Esophagus squamous epithelium (tissue), 4 donors: ENCODE data around the gene WDCP.

Source experiments
- POLR2A ChIP-seq, 4 donors: fragments of 450-650 bp; IDR thresholded peaks; one replicate each; pipeline ENCODE4 v1.6.1; 2017; ENCODE audit warnings: antibody characterized with exemption in 4 of 4, mild to moderate bottlenecking in 4 of 4, moderate library complexity in 3 of 4
- TF ChIP-seq, protein P1 (sequence below), 6 experiments: fragments of 450-650 bp in 4 of 6; fragments of 200-600 bp in 2 of 6; sonication (generic) in 2 of 6; IDR thresholded peaks; one replicate each; pipeline ENCODE4 v1.5.1; 2016 to 2019; ENCODE audit warnings: antibody characterized with exemption in 6 of 6, mild to moderate bottlenecking in 4 of 6, moderate library complexity in 4 of 6

DNA sequence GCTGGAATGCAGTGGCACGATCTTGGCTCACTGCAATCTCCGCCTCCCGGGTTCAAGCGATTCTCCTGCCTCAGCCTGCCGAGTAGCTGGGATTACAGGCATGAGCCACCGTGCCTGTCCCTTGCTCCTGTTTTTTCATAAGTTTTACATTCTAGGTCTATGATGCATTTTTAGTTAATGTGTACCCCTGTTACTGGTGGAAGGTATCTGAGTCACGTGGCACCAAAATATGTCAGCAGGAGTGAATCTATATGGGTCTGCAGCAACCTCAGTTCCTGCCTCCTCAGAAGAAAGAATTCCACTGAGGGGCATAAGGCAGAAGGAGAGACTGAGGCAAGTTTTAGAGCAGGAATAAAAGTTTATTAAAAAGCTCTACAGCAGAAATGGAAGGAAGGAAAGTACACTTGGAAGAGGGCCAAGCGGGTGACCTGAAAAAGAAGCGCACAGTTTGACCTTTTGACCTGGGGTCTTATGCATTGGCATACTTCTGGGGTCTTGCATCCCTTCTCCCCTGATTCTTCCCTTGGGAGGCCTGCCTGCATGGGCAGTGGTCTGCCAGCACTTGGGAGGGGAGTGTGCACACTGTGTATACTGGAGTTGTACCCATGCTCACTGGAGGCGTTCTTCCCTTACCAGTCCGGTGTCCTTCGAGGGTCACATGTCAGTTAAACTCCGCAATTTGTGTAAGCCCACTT, 38.4 kb downstream of the WDCP start:
- TF ChIP-seq, protein P1, sequence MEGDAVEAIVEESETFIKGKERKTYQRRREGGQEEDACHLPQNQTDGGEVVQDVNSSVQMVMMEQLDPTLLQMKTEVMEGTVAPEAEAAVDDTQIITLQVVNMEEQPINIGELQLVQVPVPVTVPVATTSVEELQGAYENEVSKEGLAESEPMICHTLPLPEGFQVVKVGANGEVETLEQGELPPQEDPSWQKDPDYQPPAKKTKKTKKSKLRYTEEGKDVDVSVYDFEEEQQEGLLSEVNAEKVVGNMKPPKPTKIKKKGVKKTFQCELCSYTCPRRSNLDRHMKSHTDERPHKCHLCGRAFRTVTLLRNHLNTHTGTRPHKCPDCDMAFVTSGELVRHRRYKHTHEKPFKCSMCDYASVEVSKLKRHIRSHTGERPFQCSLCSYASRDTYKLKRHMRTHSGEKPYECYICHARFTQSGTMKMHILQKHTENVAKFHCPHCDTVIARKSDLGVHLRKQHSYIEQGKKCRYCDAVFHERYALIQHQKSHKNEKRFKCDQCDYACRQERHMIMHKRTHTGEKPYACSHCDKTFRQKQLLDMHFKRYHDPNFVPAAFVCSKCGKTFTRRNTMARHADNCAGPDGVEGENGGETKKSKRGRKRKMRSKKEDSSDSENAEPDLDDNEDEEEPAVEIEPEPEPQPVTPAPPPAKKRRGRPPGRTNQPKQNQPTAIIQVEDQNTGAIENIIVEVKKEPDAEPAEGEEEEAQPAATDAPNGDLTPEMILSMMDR (IDR thresholded peaks at IDR 0.05) = no peak
- TF ChIP-seq POLR2A (IDR thresholded peaks at IDR 0.05) = no peak
